ENCODE data around the gene SKAP1. TPM values are rescaled to one million over a fixed set of nuclear protein-coding genes. Genes with fewer than 3 reads are reported as not detected.

The SKAP1 gene
- total and polyA plus RNA-seq, 2 of the 13 experiments (the other 11 are each of a cell fraction or from before 2014, with no cell fraction given) = 0.21 TPM; not detected in 1

DNA sequence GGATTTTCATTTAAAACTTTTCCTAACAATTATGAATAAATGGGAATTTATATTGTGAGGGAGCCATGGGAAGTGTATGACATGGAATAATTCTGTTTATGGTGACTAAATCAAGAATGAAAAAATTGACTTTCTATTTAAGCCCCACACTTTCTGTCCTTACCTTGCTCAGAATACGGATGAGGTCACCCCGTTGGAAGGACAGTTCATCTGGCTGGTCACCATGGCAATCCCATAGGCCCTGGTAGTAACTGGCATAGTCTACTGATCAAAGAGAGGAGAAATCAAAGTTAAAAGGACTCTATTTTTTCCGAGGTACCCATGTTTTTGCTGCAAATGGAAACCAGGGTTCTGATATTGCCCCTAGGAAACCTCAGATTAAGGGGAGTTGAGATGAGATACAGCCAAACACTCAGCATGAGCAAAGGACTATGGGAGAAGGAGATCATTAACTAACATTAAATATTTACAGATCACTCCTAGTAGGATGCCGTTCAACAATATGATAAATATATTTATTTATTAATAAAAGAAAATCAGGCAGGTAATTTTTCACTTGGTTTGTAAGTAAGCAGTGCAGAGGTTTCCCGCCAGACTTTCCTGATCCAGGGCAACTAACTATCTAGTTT is 267.6 kb downstream of the SKAP1 start:
- no peaks in the 10 kb centered on the region for H3K9me3 ChIP-seq (ENCODE audit: low read length)
- H3K4me3 ChIP-seq (replicated peaks in 1 of 3; ENCODE audit: insufficient read depth in 1 of 3, low read depth in 2 of 3, low read length in 3 of 3) = peak overlapping the region in 2 of 3 experiments; percentile 50 to 52; a peak in 4 of 6 replicates
- TSS peak; percentile 86 for BruUV-seq (replicated peaks)
- in situ Hi-C loops (cut with HindIII; ENCODE audit: extremely low pct_ligation_motif_present, low pct_unique_long_range_greater_than_20kb) = no loop called here
- 2% methylated on average over 5 of the region's 5 CpGs for WGBS (ENCODE audit: low lambda C conversion rate)
- ATAC-seq (peak; percentile 61), FAIRE-seq (peak; percentile 18), DNase-seq (ENCODE audit: low spot score) (no peak)
- peak; percentile 2; the same call in 1 of the 2 replicates for TF ChIP-seq ZFY (CRISPR knock-in tag; IDR thresholded peaks at IDR 0.05)
- peak; percentile 46; the same call in 1 of the 2 replicates for TF ChIP-seq ZFX (CRISPR knock-in tag; IDR thresholded peaks at IDR 0.05; ENCODE audit: low read depth)
- TF ChIP-seq ZNF430 (CRISPR knock-in tag; IDR thresholded peaks at IDR 0.05) = no peak
- TF ChIP-seq, protein P1, sequence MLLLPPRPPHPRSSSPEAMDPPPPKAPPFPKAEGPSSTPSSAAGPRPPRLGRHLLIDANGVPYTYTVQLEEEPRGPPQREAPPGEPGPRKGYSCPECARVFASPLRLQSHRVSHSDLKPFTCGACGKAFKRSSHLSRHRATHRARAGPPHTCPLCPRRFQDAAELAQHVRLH (CRISPR knock-in tag; IDR thresholded peaks at IDR 0.05; ENCODE audit: borderline replicate concordance, low read depth) = no peak
- TF ChIP-seq ATF7 (IDR thresholded peaks at IDR 0.05) = peak; percentile 17; the same call in 1 of the 2 replicates
- no peak for TF ChIP-seq ATF7 (CRISPR knock-in tag; IDR thresholded peaks at IDR 0.05)
- TF ChIP-seq, protein P2, sequence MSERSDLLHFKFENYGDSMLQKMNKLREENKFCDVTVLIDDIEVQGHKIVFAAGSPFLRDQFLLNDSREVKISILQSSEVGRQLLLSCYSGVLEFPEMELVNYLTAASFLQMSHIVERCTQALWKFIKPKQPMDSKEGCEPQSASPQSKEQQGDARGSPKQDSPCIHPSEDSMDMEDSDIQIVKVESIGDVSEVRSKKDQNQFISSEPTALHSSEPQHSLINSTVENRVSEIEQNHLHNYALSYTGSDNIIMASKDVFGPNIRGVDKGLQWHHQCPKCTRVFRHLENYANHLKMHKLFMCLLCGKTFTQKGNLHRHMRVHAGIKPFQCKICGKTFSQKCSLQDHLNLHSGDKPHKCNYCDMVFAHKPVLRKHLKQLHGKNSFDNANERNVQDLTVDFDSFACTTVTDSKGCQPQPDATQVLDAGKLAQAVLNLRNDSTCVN (CRISPR knock-in tag; IDR thresholded peaks at IDR 0.05; ENCODE audit: borderline replicate concordance) = no peak
- TF ChIP-seq RFX1 (IDR thresholded peaks at IDR 0.05) = peak; percentile 46; the same call in 1 of the 2 replicates
- TF ChIP-seq ASH2L (IDR thresholded peaks at IDR 0.05; ENCODE audit: insufficient read length, low read depth, low read length) = peak; percentile 34
- TF ChIP-seq KDM2A (CRISPR knock-in tag; IDR thresholded peaks at IDR 0.05; ENCODE audit: borderline replicate concordance, low read depth) = no peak
- no peaks in the 10 kb centered on the region for H3K36me3 ChIP-seq (replicated peaks in 1 of 2; ENCODE audit: control insufficient read depth in 1 of 2, insufficient read depth in 2 of 2, low read length in 2 of 2)
- peak overlapping the region; percentile 41 for H3K27ac ChIP-seq (ENCODE audit: extremely low read length, insufficient read depth, low read length)
- no peaks in the 10 kb centered on the region for H3K79me2 ChIP-seq (ENCODE audit: insufficient read depth, low read length)
- H3K9ac ChIP-seq (ENCODE audit: insufficient read depth, low read depth, low read length) = no peak overlapping the region; the same call in 1 of the 2 replicates
- H4K20me1 ChIP-seq (ENCODE audit: insufficient read depth, low read length) = no peaks in the 10 kb centered on the region
- peaks cover 40% of the 10 kb centered on the region for H3K4me1 ChIP-seq (ENCODE audit: insufficient read depth, low read length)
- CTCF ChIA-PET (ENCODE audit: low intra/inter-chr PET ratio, low total read pairs) = no interaction called here
- H2AFZ ChIP-seq (ENCODE audit: low read length) = peak overlapping the region; percentile 68
- peak overlapping the region; percentile 76 for H3K4me2 ChIP-seq (ENCODE audit: low read depth, low read length)
- POLR2A ChIA-PET = interaction anchor here (1.2 kb wide), 1 partner anchor 114 kb away, joined by 4 read pairs; the partner anchor contains the start of gene NFE2L1
- intact Hi-C loops (cut with micrococcal nuclease; ENCODE audit: unreplicated experiment) = no loop called here
- H3K27me3 ChIP-seq (ENCODE audit: control insufficient read depth in 1 of 2, insufficient read depth in 2 of 2, low read length in 2 of 2) = peaks cover 0 to 12% of the 10 kb centered on the region in 2 experiments; a peak in 3 of 5 replicates

All from HepG2 (cell line).